Memory B cell (primary cell): Measurements from ENCODE around the gene GALNT16.
A peak's percentile ranks its signal among the peaks of the same experiment; 100 is the strongest.

Experiments
- ATAC-seq: fragments of 150-1000 bp; cut with Tn5 transposase; 2 replicates; pipeline ENCODE4 v1.10.0; 2021; ENCODE audit warnings: low read depth, mild to moderate bottlenecking, moderate library complexity
- DNase-seq, 2 donors: peaks; one replicate each; pipeline ENCODE4 v3.0.0; 2022; ENCODE audit warnings: low spot score in 2 of 2
- H3K27ac Mint-ChIP-seq: one replicate; pipeline ENCODE4 v1.8.0; 2022; ENCODE audit warnings: mild to moderate bottlenecking, moderate library complexity, mixed read lengths
- H3K27me3 Mint-ChIP-seq: one replicate; pipeline ENCODE4 v1.8.0; 2022; ENCODE audit warnings: mixed read lengths
- H3K36me3 Mint-ChIP-seq: one replicate; pipeline ENCODE4 v1.8.0; 2022; ENCODE audit warnings: mild to moderate bottlenecking, mixed read lengths
- H3K4me1 Mint-ChIP-seq: one replicate; pipeline ENCODE4 v1.8.0; 2022; ENCODE audit warnings: mixed read lengths
- H3K4me3 Mint-ChIP-seq: one replicate; pipeline ENCODE4 v1.8.0; 2022; ENCODE audit warnings: mild to moderate bottlenecking, moderate library complexity, mixed read lengths
- H3K9me3 Mint-ChIP-seq: one replicate; pipeline ENCODE4 v1.8.0; 2022; ENCODE audit warnings: mixed read lengths

GALNT16 gene

GRCh38 chr14:69242311-69243224 lies 17.4 kb upstream of the GALNT16 start:
- ATAC-seq (peak; percentile 68), DNase-seq (peak; percentile 42 to 54)
- Mint-ChIP-seq H3K27ac (no peak overlapping the region), H3K27me3 (no peaks in the 10 kb centered on the region), H3K4me1 (no peaks in the 10 kb centered on the region), H3K4me3 (no peak overlapping the region), H3K9me3 (no peaks in the 10 kb centered on the region), H3K36me3 (peaks cover 8% of the 10 kb centered on the region)

- no peaks in the 10 kb centered on the region for H3K9me3 Mint-ChIP-seq
- H3K36me3 Mint-ChIP-seq: peaks cover 2% of the 10 kb centered on the region
- H3K4me1 Mint-ChIP-seq: no peaks in the 10 kb centered on the region
- no peaks in the 10 kb centered on the region for H3K27me3 Mint-ChIP-seq
- DNase-seq (no peak), ATAC-seq (no peak)
- no peak overlapping the region for H3K27ac Mint-ChIP-seq
- H3K4me3 Mint-ChIP-seq: no peak overlapping the region
These were observed 15.0 kb upstream of the GALNT16 start for GRCh38 chr14:69244946-69245345.

- H3K27me3 Mint-ChIP-seq: peaks cover 5% of the 10 kb centered on the region
- H3K4me1 Mint-ChIP-seq: no peaks in the 10 kb centered on the region
- DNase-seq: no peak
- no peak overlapping the region for H3K27ac Mint-ChIP-seq
- H3K4me3 Mint-ChIP-seq: no peak overlapping the region
- no peaks in the 10 kb centered on the region for H3K9me3 Mint-ChIP-seq
- no peak for ATAC-seq
- peaks cover 2% of the 10 kb centered on the region for H3K36me3 Mint-ChIP-seq
These were observed 13.6 kb upstream of the GALNT16 start for GRCh38 chr14:69246331-69246730.

GRCh38 chr14:69247676-69248440 lies 12.1 kb upstream of the GALNT16 start:
- H3K9me3 Mint-ChIP-seq: no peaks in the 10 kb centered on the region
- peaks cover 5% of the 10 kb centered on the region for H3K27me3 Mint-ChIP-seq
- H3K4me3 Mint-ChIP-seq: no peak overlapping the region
- H3K4me1 Mint-ChIP-seq: no peaks in the 10 kb centered on the region
- no peak overlapping the region for H3K27ac Mint-ChIP-seq
- ATAC-seq: no peak
- no peaks in the 10 kb centered on the region for H3K36me3 Mint-ChIP-seq
- DNase-seq: no peak

GRCh38 chr14:69249603-69250002 lies 10.4 kb upstream of the GALNT16 start:
- no peak for ATAC-seq
- no peak overlapping the region for H3K27ac Mint-ChIP-seq
- H3K4me3 Mint-ChIP-seq: no peak overlapping the region
- H3K36me3 Mint-ChIP-seq: no peaks in the 10 kb centered on the region
- DNase-seq: no peak
- H3K27me3 Mint-ChIP-seq: peaks cover 11% of the 10 kb centered on the region
- H3K4me1 Mint-ChIP-seq: no peaks in the 10 kb centered on the region
- no peaks in the 10 kb centered on the region for H3K9me3 Mint-ChIP-seq

GRCh38 chr14:69252851-69253250 lies 7.1 kb upstream of the GALNT16 start:
- Mint-ChIP-seq H3K9me3 (no peaks in the 10 kb centered on the region), H3K36me3 (no peaks in the 10 kb centered on the region), H3K4me1 (no peaks in the 10 kb centered on the region), H3K27ac (no peak overlapping the region), H3K4me3 (no peak overlapping the region), H3K27me3 (peaks cover 16% of the 10 kb centered on the region)
- no peak for DNase-seq
- no peak for ATAC-seq

GRCh38 chr14:69259168-69259526 lies 811 bp upstream of the GALNT16 start:
- DNase-seq (no peak), ATAC-seq (no peak)
- peaks cover 30% of the 10 kb centered on the region for H3K27me3 Mint-ChIP-seq
- H3K4me3 Mint-ChIP-seq: no peak overlapping the region
- no peak overlapping the region for H3K27ac Mint-ChIP-seq
- no peaks in the 10 kb centered on the region for H3K9me3 Mint-ChIP-seq
- no peaks in the 10 kb centered on the region for H3K36me3 Mint-ChIP-seq
- peaks cover 2% of the 10 kb centered on the region for H3K4me1 Mint-ChIP-seq

GRCh38 chr14:69260190-69260860 lies 367 bp downstream of the GALNT16 start:
- H3K4me3 Mint-ChIP-seq: peak overlapping the region; percentile 62
- peaks cover 26% of the 10 kb centered on the region for H3K27me3 Mint-ChIP-seq
- no peaks in the 10 kb centered on the region for H3K9me3 Mint-ChIP-seq
- DNase-seq (no peak), ATAC-seq (peak; percentile 28)
- H3K36me3 Mint-ChIP-seq: no peaks in the 10 kb centered on the region
- peaks cover 2% of the 10 kb centered on the region for H3K4me1 Mint-ChIP-seq
- H3K27ac Mint-ChIP-seq: no peak overlapping the region

- peak overlapping the region; percentile 74 for H3K4me3 Mint-ChIP-seq
- H3K27ac Mint-ChIP-seq: peak overlapping the region; percentile 39
- peaks cover 2% of the 10 kb centered on the region for H3K4me1 Mint-ChIP-seq
- DNase-seq (peak; percentile 48 to 62), ATAC-seq (peak; percentile 79)
- peaks cover 28% of the 10 kb centered on the region for H3K27me3 Mint-ChIP-seq
- H3K9me3 Mint-ChIP-seq: no peaks in the 10 kb centered on the region
- H3K36me3 Mint-ChIP-seq: no peaks in the 10 kb centered on the region
These were observed 1.1 kb downstream of the GALNT16 start for GRCh38 chr14:69260861-69261564.

GRCh38 chr14:69261761-69262331 lies 1.9 kb downstream of the GALNT16 start:
- Mint-ChIP-seq H3K4me1 (peaks cover 2% of the 10 kb centered on the region), H3K27me3 (peaks cover 28% of the 10 kb centered on the region), H3K9me3 (no peaks in the 10 kb centered on the region)

GRCh38 chr14:69262516-69262915 lies 2.6 kb downstream of the GALNT16 start:
- no peak overlapping the region for H3K27ac Mint-ChIP-seq
- no peaks in the 10 kb centered on the region for H3K9me3 Mint-ChIP-seq
- peaks cover 2% of the 10 kb centered on the region for H3K4me1 Mint-ChIP-seq
- H3K27me3 Mint-ChIP-seq: peaks cover 28% of the 10 kb centered on the region
- no peak for DNase-seq
- H3K4me3 Mint-ChIP-seq: no peak overlapping the region
- no peak for ATAC-seq
- no peaks in the 10 kb centered on the region for H3K36me3 Mint-ChIP-seq

More at GRCh38 chr14:69261761-69262331, 1.9 kb downstream of the GALNT16 start:
- no peak for DNase-seq
- ATAC-seq: no peak
- no peaks in the 10 kb centered on the region for H3K36me3 Mint-ChIP-seq
- no peak overlapping the region for H3K27ac Mint-ChIP-seq
- H3K4me3 Mint-ChIP-seq: no peak overlapping the region

- no peaks in the 10 kb centered on the region for H3K9me3 Mint-ChIP-seq
- no peak for DNase-seq
- ATAC-seq: peak; percentile 12
- no peaks in the 10 kb centered on the region for H3K36me3 Mint-ChIP-seq
- no peak overlapping the region for H3K27ac Mint-ChIP-seq
- peaks cover 2% of the 10 kb centered on the region for H3K4me1 Mint-ChIP-seq
- no peak overlapping the region for H3K4me3 Mint-ChIP-seq
- H3K27me3 Mint-ChIP-seq: peaks cover 24% of the 10 kb centered on the region
These were observed 3.4 kb downstream of the GALNT16 start for GRCh38 chr14:69263364-69263763.

- Mint-ChIP-seq H3K36me3 (no peaks in the 10 kb centered on the region), H3K4me3 (no peak overlapping the region), H3K27me3 (peaks cover 22% of the 10 kb centered on the region), H3K27ac (no peak overlapping the region), H3K9me3 (no peaks in the 10 kb centered on the region), H3K4me1 (peaks cover 2% of the 10 kb centered on the region)
- ATAC-seq (no peak), DNase-seq (no peak)
These were observed 3.8 kb downstream of the GALNT16 start for GRCh38 chr14:69263771-69264170.
